ENCODE data around the gene CFAP20DC.
"Not testable (repeated sequence)": the region's sequence is repeated elsewhere in the genome, so short reads cannot be mapped to it uniquely, and the experiment has no call there.

Gene CFAP20DC

DNA sequence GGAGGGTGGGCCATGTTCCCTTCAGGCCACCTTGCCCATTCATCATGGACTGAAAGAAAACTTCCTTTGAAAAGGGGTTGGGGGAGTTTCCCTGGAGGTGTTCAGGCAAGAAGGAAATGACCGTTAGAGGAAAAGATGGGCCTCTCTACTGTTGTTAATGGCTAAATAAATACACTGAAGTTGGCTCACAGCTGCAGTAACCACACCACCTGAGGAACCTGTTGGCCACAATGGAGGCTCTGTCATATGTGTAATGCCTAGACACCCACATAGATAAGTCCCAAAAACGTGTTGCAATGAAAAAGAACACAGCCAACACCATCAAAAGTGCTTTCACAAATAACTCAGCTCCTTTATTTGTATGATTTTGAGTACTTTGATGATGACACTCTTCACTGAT, 345.1 kb downstream of the CFAP20DC start:
- CTCF ChIA-PET = no interaction called here
- Histone ChIP-seq H3K27ac (ENCODE audit: extremely low read depth, low read depth, low read length) (no peak overlapping the region), H3K4me1 (ENCODE audit: control insufficient read depth, insufficient read depth, low read length) (no peaks in the 10 kb centered on the region), H3K36me3 (ENCODE audit: control insufficient read depth in 2 of 2, insufficient read depth in 1 of 2, low read length in 2 of 2) (no peaks in the 10 kb centered on the region), H3K4me3 (ENCODE audit: low read depth, low read length) (no peak overlapping the region), H3K9me3 (ENCODE audit: control insufficient read depth, insufficient read depth, low read depth, low read length) (no peaks in the 10 kb centered on the region)
- TF ChIP-seq ZSCAN23 (tag by site-specific recombination; IDR thresholded peaks at IDR 0.05) (no peak), ZNF791 (tag by site-specific recombination; IDR thresholded peaks at IDR 0.05) (no peak), ZNF23 (tag by site-specific recombination; IDR thresholded peaks at IDR 0.05; ENCODE audit: borderline replicate concordance) (no peak), GLI2 (tag by site-specific recombination; IDR thresholded peaks at IDR 0.05; ENCODE audit: borderline replicate concordance, low read depth) (no peak), ZNF654 (tag by site-specific recombination; IDR thresholded peaks at IDR 0.05; ENCODE audit: low read depth) (no peak), ZXDB (tag by site-specific recombination; IDR thresholded peaks at IDR 0.05) (no peak), ZNF140 (tag by site-specific recombination; IDR thresholded peaks at IDR 0.05) (no peak), ZNF114 (tag by site-specific recombination; IDR thresholded peaks at IDR 0.05) (no peak), ZFP3 (tag by site-specific recombination; IDR thresholded peaks at IDR 0.05; ENCODE audit: low read depth) (no peak), ZNF16 (tag by site-specific recombination; IDR thresholded peaks at IDR 0.05; ENCODE audit: low read depth) (no peak)
- POLR2A ChIA-PET = no interaction called here

DNA sequence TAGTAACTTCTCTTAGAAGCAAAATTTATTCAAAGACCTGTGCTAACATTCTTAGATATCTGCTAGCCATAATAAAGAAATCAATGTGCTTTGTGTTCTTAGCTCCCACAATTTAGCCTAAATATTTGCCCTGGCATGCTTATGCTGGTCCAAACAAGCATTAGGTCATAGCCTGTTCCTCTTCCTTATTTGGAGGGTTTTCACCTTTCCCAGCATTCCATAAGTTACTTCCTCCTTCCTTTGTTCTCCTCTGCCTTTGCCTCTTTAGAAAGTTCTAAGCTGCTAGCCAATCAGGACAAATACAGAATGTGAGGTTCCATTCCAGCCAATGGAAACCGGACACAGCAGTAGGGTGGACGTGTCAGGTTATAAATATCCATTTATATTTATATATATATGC, 345.5 kb downstream of the CFAP20DC start:
- H3K36me3 ChIP-seq (ENCODE audit: control insufficient read depth in 2 of 2, insufficient read depth in 1 of 2, low read length in 2 of 2); H3K4me3 ChIP-seq (ENCODE audit: low read depth, low read length); H3K27ac ChIP-seq (ENCODE audit: extremely low read depth, low read depth, low read length); H3K4me1 ChIP-seq (ENCODE audit: control insufficient read depth, insufficient read depth, low read length); POLR2A ChIA-PET; CTCF ChIA-PET; H3K9me3 ChIP-seq (ENCODE audit: control insufficient read depth, insufficient read depth, low read depth, low read length): not testable (repeated sequence)

DNA sequence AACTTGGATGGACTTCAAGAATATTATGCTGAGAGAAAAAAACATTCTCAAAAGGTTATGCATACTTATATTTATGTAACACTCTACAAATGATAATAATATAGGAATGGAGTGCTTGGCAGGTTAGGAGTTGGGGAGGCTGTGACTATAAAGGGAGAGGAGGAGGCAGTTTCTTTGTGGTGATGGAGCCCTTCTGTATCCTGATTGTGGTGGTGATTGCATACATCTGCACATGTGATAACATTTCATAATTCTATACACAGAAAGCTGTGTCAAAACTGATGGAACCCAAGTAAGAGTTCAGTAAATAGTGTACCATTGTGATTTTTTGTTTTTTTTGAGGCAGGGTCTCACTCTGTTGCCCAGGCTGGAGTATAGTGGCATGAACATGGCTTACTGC, 351.6 kb downstream of the CFAP20DC start:
- Histone ChIP-seq H3K4me1 (ENCODE audit: control insufficient read depth, insufficient read depth, low read length) (no peaks in the 10 kb centered on the region), H3K4me3 (ENCODE audit: low read depth, low read length) (no peak overlapping the region), H3K9me3 (ENCODE audit: control insufficient read depth, insufficient read depth, low read depth, low read length) (no peaks in the 10 kb centered on the region), H3K27ac (ENCODE audit: extremely low read depth, low read depth, low read length) (no peak overlapping the region), H3K36me3 (ENCODE audit: control insufficient read depth in 2 of 2, insufficient read depth in 1 of 2, low read length in 2 of 2) (no peaks in the 10 kb centered on the region)
- no peak for TF ChIP-seq ZXDB (tag by site-specific recombination; IDR thresholded peaks at IDR 0.05)
- TF ChIP-seq ZNF629 (tag by site-specific recombination; IDR thresholded peaks at IDR 0.05) = no peak
- TF ChIP-seq KLF7 (tag by site-specific recombination; IDR thresholded peaks at IDR 0.05; ENCODE audit: borderline replicate concordance) = no peak
- no peak for TF ChIP-seq ZNF571 (tag by site-specific recombination; IDR thresholded peaks at IDR 0.05)
- no peak for TF ChIP-seq ZNF350 (tag by site-specific recombination; IDR thresholded peaks at IDR 0.05)
- no peak for TF ChIP-seq SP3 (tag by site-specific recombination; IDR thresholded peaks at IDR 0.05)
- no peak for TF ChIP-seq ZNF48 (tag by site-specific recombination; IDR thresholded peaks at IDR 0.05)
- TF ChIP-seq ZNF664 (tag by site-specific recombination; IDR thresholded peaks at IDR 0.05) = no peak
- no peak for TF ChIP-seq ZNF585B (tag by site-specific recombination; IDR thresholded peaks at IDR 0.05)
- TF ChIP-seq, protein P1, sequence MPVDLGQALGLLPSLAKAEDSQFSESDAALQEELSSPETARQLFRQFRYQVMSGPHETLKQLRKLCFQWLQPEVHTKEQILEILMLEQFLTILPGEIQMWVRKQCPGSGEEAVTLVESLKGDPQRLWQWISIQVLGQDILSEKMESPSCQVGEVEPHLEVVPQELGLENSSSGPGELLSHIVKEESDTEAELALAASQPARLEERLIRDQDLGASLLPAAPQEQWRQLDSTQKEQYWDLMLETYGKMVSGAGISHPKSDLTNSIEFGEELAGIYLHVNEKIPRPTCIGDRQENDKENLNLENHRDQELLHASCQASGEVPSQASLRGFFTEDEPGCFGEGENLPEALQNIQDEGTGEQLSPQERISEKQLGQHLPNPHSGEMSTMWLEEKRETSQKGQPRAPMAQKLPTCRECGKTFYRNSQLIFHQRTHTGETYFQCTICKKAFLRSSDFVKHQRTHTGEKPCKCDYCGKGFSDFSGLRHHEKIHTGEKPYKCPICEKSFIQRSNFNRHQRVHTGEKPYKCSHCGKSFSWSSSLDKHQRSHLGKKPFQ (tag by site-specific recombination; IDR thresholded peaks at IDR 0.05) = no peak
- no peak for TF ChIP-seq ZBTB20 (tag by site-specific recombination; IDR thresholded peaks at IDR 0.05)
- TF ChIP-seq ZSCAN16 (tag by site-specific recombination; IDR thresholded peaks at IDR 0.05) = no peak
- ChIA-PET POLR2A (no interaction called here), CTCF (no interaction called here)

DNA sequence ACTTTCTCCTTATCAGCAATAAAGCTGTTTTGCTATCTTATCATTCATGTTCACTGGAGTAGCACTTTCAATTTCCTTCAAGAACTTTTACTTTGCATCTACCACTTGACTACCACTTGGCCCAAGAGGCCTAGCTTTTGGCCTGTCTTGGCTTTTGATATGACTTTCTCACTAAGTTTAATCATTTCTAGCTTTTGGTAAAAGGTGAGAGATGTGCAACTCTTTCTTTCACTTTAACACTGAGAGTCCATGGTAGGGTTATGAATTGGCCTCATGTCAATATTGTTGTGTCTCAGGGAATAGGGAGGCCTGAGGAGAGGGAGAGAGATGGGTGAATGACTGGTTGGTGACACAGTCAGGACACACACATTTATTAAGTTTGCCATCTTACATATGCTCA, 352.3 kb downstream of the CFAP20DC start:
- no peaks in the 10 kb centered on the region for H3K9me3 ChIP-seq (ENCODE audit: control insufficient read depth, insufficient read depth, low read depth, low read length)
- no peak overlapping the region for H3K27ac ChIP-seq (ENCODE audit: extremely low read depth, low read depth, low read length)
- no peaks in the 10 kb centered on the region for H3K4me1 ChIP-seq (ENCODE audit: control insufficient read depth, insufficient read depth, low read length)
- POLR2A ChIA-PET = no interaction called here
- no peak overlapping the region for H3K4me3 ChIP-seq (ENCODE audit: low read depth, low read length)
- no peaks in the 10 kb centered on the region for H3K36me3 ChIP-seq (ENCODE audit: control insufficient read depth in 2 of 2, insufficient read depth in 1 of 2, low read length in 2 of 2)
- CTCF ChIA-PET = no interaction called here
- no peak for TF ChIP-seq ZNF560 (tag by site-specific recombination; IDR thresholded peaks at IDR 0.05; ENCODE audit: borderline replicate concordance)
- TF ChIP-seq ZNF510 (tag by site-specific recombination; IDR thresholded peaks at IDR 0.05; ENCODE audit: insufficient replicate concordance) = no peak
- no peak for TF ChIP-seq ZFP69B (tag by site-specific recombination; IDR thresholded peaks at IDR 0.05)
- TF ChIP-seq, protein P2, sequence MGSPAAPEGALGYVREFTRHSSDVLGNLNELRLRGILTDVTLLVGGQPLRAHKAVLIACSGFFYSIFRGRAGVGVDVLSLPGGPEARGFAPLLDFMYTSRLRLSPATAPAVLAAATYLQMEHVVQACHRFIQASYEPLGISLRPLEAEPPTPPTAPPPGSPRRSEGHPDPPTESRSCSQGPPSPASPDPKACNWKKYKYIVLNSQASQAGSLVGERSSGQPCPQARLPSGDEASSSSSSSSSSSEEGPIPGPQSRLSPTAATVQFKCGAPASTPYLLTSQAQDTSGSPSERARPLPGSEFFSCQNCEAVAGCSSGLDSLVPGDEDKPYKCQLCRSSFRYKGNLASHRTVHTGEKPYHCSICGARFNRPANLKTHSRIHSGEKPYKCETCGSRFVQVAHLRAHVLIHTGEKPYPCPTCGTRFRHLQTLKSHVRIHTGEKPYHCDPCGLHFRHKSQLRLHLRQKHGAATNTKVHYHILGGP (tag by site-specific recombination; IDR thresholded peaks at IDR 0.05) = no peak
- TF ChIP-seq ZNF132 (tag by site-specific recombination; IDR thresholded peaks at IDR 0.05; ENCODE audit: borderline replicate concordance) = no peak
- no peak for TF ChIP-seq BCL11B (tag by site-specific recombination; IDR thresholded peaks at IDR 0.05; ENCODE audit: low read depth)

Measured in HEK293 (cell line).